ENCODE measurements around the gene ATP8B1. TPM values are rescaled to one million over a fixed set of nuclear protein-coding genes. Genes with fewer than 3 reads are reported as not detected.

Gene ATP8B1
- total RNA-seq, 2 experiments from 2014 or later, result 0.18 to 0.38 TPM

GRCh38 chr18:57793302-57793986 is 9.7 kb downstream of the ATP8B1 start:
- ChIA-PET POLR2A (no interaction called here), CTCF (no interaction called here)
- Mint-ChIP-seq H3K4me3 (no peak overlapping the region), H3K4me1 (ENCODE audit: low read depth) (peaks cover 8% of the 10 kb centered on the region), H3K27me3 (peaks cover 20% of the 10 kb centered on the region), H3K36me3 (ENCODE audit: low read depth) (no peaks in the 10 kb centered on the region), H3K9me3 (peaks cover 3% of the 10 kb centered on the region), H3K27ac (no peak overlapping the region)
- intact Hi-C loops (cut with micrococcal nuclease), result no loop called here
- no peak for DNase-seq
- ATAC-seq, result no peak
- no peak for TF ChIP-seq CTCF (IDR thresholded peaks at IDR 0.05)

- intact Hi-C loops (cut with micrococcal nuclease), result no loop called here
- Mint-ChIP-seq H3K4me3 (no peak overlapping the region), H3K27me3 (peaks cover 20% of the 10 kb centered on the region), H3K36me3 (ENCODE audit: low read depth) (no peaks in the 10 kb centered on the region), H3K4me1 (ENCODE audit: low read depth) (peaks cover 4% of the 10 kb centered on the region), H3K9me3 (peaks cover 3% of the 10 kb centered on the region), H3K27ac (no peak overlapping the region)
- TF ChIP-seq CTCF (IDR thresholded peaks at IDR 0.05), result no peak
- ChIA-PET CTCF (no interaction called here), POLR2A (no interaction called here)
- DNase-seq, result no peak
- ATAC-seq, result no peak
Measured at GRCh38 chr18:57792631-57793301, 10.3 kb downstream of the ATP8B1 start.

- POLR2A ChIA-PET, result no interaction called here
Measured at GRCh38 chr18:57791911-57792310, 11.2 kb downstream of the ATP8B1 start.

GRCh38 chr18:57791192-57791591 is 11.9 kb downstream of the ATP8B1 start:
- Mint-ChIP-seq H3K27ac (no peak overlapping the region), H3K9me3 (peaks cover 3% of the 10 kb centered on the region), H3K27me3 (peaks cover 12% of the 10 kb centered on the region), H3K4me1 (ENCODE audit: low read depth) (no peaks in the 10 kb centered on the region), H3K36me3 (ENCODE audit: low read depth) (no peaks in the 10 kb centered on the region), H3K4me3 (no peak overlapping the region)
- TF ChIP-seq CTCF (IDR thresholded peaks at IDR 0.05), result no peak
- no peak for DNase-seq
- intact Hi-C loops (cut with micrococcal nuclease), result no loop called here
- no peak for ATAC-seq
- CTCF ChIA-PET, result no interaction called here
- POLR2A ChIA-PET, result no interaction called here

More at GRCh38 chr18:57791911-57792310, 11.2 kb downstream of the ATP8B1 start:
- CTCF ChIA-PET, result no interaction called here
- no peaks in the 10 kb centered on the region for H3K36me3 Mint-ChIP-seq (ENCODE audit: low read depth)
- no peak overlapping the region for H3K4me3 Mint-ChIP-seq
- intact Hi-C loops (cut with micrococcal nuclease), result no loop called here
- DNase-seq (no peak), ATAC-seq (no peak)
- no peaks in the 10 kb centered on the region for H3K4me1 Mint-ChIP-seq (ENCODE audit: low read depth)
- peaks cover 3% of the 10 kb centered on the region for H3K9me3 Mint-ChIP-seq
- no peak overlapping the region for H3K27ac Mint-ChIP-seq
- H3K27me3 Mint-ChIP-seq, result peaks cover 15% of the 10 kb centered on the region
- no peak for TF ChIP-seq CTCF (IDR thresholded peaks at IDR 0.05)

- no peak overlapping the region for H3K4me3 Mint-ChIP-seq
- POLR2A ChIA-PET, result no interaction called here
- ATAC-seq, result no peak
- H3K4me1 Mint-ChIP-seq (ENCODE audit: low read depth), result no peaks in the 10 kb centered on the region
- intact Hi-C loops (cut with micrococcal nuclease), result no loop called here
- DNase-seq, result no peak
- TF ChIP-seq CTCF (IDR thresholded peaks at IDR 0.05), result no peak
- H3K36me3 Mint-ChIP-seq (ENCODE audit: low read depth), result no peaks in the 10 kb centered on the region
- H3K9me3 Mint-ChIP-seq, result no peaks in the 10 kb centered on the region
- CTCF ChIA-PET, result no interaction called here
- peaks cover 9% of the 10 kb centered on the region for H3K27me3 Mint-ChIP-seq
- no peak overlapping the region for H3K27ac Mint-ChIP-seq
Measured at GRCh38 chr18:57790316-57790715, 12.8 kb downstream of the ATP8B1 start.

Data from activated CD8-positive, alpha-beta T cell treated with anti-CD3 and anti-CD28 coated beads for 36 hours (primary cell).